B cell (primary cell): ENCODE data around the gene SLC7A1.

ENCODE experiments used
- CTCF ChIP-seq: fragments of 200-600 bp; IDR thresholded peaks from one replicate; pipeline ENCODE4 v1.8.0; 2022; ENCODE audit warnings: antibody characterized with exemption, mild to moderate bottlenecking
- EZH2 ChIP-seq: IDR thresholded peaks from 2 replicates; pipeline ENCODE4 v1.6.1; 2012; ENCODE audit warnings: borderline replicate concordance, low read depth, mild to moderate bottlenecking, moderate library complexity, low read length; ENCODE audit not compliant: insufficient read depth, poor library complexity, severe bottlenecking

- TF ChIP-seq CTCF = no peak
- TF ChIP-seq EZH2 = no peak
These were observed 55.6 kb downstream of the SLC7A1 start for GRCh38 chr13:29539856-29540255.
